BLaER1 treated with 17β-estradiol and CSF1 and Interleukin-3, amounts not matched to agents 10 nM and 100 nM (cell line): ENCODE results near the gene CEP170B.
"Not testable (repeated sequence)": the region's sequence is repeated elsewhere in the genome, so short reads cannot be mapped to it uniquely, and the experiment has no call there.

Experiments
- H3K27ac ChIP-seq, 11 experiments: shearing (Covaris generic); formaldehyde crosslinking; 2 replicates each; pipeline ENCODE4 v1.8.1; 2022
- H3K27me3 ChIP-seq, 11 experiments: shearing (Covaris generic); formaldehyde crosslinking; 2 replicates each; pipeline ENCODE4 v1.8.1; 2022
- H3K36me3 ChIP-seq, 11 experiments: shearing (Covaris generic); formaldehyde crosslinking; 2 replicates each; pipeline ENCODE4 v1.8.1; 2022
- H3K4me1 ChIP-seq, 10 experiments: shearing (Covaris generic); formaldehyde crosslinking; 2 replicates each; pipeline ENCODE4 v1.8.1; 2022
- H3K4me2 ChIP-seq, 11 experiments: shearing (Covaris generic); formaldehyde crosslinking; 2 replicates each; pipeline ENCODE4 v1.8.1; 2022
- H3K4me3 ChIP-seq, 10 experiments: shearing (Covaris generic); formaldehyde crosslinking; 2 replicates each; pipeline ENCODE4 v1.8.1; 2022
- H3K9ac ChIP-seq, 11 experiments: shearing (Covaris generic); formaldehyde crosslinking; 2 replicates each; pipeline ENCODE4 v1.8.1; 2022
- H3K9me3 ChIP-seq, 11 experiments: shearing (Covaris generic); formaldehyde crosslinking; replicated peaks in 1 of 11; 2 replicates each; pipeline ENCODE4 v1.8.1; 2022
- H4K20me1 ChIP-seq, 11 experiments: shearing (Covaris generic); formaldehyde crosslinking; 2 replicates each; pipeline ENCODE4 v1.8.1; 2022
- Cebpa-rat ChIP-seq, 11 experiments: shearing (Covaris generic); IDR thresholded peaks; 2 replicates each; pipeline ENCODE4 v1.8.1; 2022

Gene CEP170B

GRCh38 chr14:104939666-104940410 is 74.8 kb downstream of the CEP170B start:
- H3K9ac ChIP-seq: no peak overlapping the region
- no peak for TF ChIP-seq Cebpa-rat (IDR thresholded peaks at IDR 0.05)
- H3K27me3 ChIP-seq: peaks cover 0 to 15% (median 0%) of the 10 kb centered on the region in 11 experiments; a peak in 8 of 22 replicates
- H3K9me3 ChIP-seq: no peaks in the 10 kb centered on the region
- peaks cover 0 to 3% (median 0%) of the 10 kb centered on the region in 11 experiments; a peak in 1 of 22 replicates for H4K20me1 ChIP-seq
- peaks cover 0 to 29% (median 14%) of the 10 kb centered on the region in 10 experiments; a peak in 17 of 20 replicates for H3K4me1 ChIP-seq
- no peak overlapping the region for H3K4me3 ChIP-seq
- no peaks in the 10 kb centered on the region; a peak in 1 of 22 replicates for H3K36me3 ChIP-seq
- H3K4me2 ChIP-seq: 0 out of 22 replicates have a peak overlapping the region, but pooled peaks of 1 of the 11 experiments have one; percentile 10
- no peak overlapping the region for H3K27ac ChIP-seq

DNA sequence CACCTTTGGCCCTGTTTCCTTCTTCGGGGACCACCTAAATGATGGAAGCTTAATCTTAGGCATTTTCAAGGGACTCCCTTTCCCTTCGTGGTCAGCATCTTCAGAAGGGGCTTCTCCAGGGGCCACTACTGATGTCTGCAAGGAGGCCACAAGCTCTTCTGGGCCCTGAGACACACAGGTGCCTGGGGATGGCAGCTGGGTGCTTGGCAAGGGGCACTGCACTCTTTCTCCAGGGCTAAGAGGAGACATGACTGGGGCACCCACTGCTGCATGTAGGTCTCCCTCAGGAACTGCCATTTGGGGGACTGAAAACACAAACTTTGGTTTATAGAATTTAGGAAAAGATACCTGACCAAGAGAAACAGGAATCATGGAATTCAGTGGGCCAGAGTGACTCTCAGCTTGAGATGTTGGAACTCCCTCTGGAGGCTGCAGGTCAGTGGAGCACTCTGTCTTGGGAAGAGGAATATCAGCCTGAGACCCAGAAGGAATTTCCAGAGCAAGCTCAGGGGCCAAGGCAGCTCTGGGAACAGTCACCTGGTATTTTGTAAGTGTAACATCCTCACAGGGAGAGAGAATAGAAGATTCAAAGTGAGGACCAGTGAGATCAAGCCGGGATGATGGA is 75.6 kb downstream of the CEP170B start:
- Histone ChIP-seq H3K9me3 (no peaks in the 10 kb centered on the region), H3K4me2 (no peak overlapping the region), H3K27me3 (peaks cover 0 to 12% (median 0%) of the 10 kb centered on the region in 11 experiments; a peak in 3 of 22 replicates), H4K20me1 (no peaks in the 10 kb centered on the region), H3K9ac (no peak overlapping the region), H3K36me3 (no peaks in the 10 kb centered on the region; a peak in 1 of 22 replicates), H3K4me1 (peaks cover 0 to 22% (median 12%) of the 10 kb centered on the region in 10 experiments; a peak in 17 of 20 replicates), H3K27ac (no peak overlapping the region), H3K4me3 (no peak overlapping the region)
- TF ChIP-seq Cebpa-rat (IDR thresholded peaks at IDR 0.05): no peak

- Histone ChIP-seq H3K9ac (no peak overlapping the region), H3K4me2 (no peak overlapping the region), H3K27ac (no peak overlapping the region), H4K20me1 (no peaks in the 10 kb centered on the region), H3K36me3 (no peaks in the 10 kb centered on the region; a peak in 1 of 22 replicates), H3K9me3 (no peaks in the 10 kb centered on the region), H3K27me3 (peaks cover 0 to 12% (median 0%) of the 10 kb centered on the region in 11 experiments; a peak in 3 of 22 replicates), H3K4me3 (no peak overlapping the region), H3K4me1 (peaks cover 0 to 11% (median 5%) of the 10 kb centered on the region in 10 experiments; a peak in 14 of 20 replicates)
- TF ChIP-seq Cebpa-rat (IDR thresholded peaks at IDR 0.05): no peak
These were observed 76.7 kb downstream of the CEP170B start for GRCh38 chr14:104941508-104942365.

DNA sequence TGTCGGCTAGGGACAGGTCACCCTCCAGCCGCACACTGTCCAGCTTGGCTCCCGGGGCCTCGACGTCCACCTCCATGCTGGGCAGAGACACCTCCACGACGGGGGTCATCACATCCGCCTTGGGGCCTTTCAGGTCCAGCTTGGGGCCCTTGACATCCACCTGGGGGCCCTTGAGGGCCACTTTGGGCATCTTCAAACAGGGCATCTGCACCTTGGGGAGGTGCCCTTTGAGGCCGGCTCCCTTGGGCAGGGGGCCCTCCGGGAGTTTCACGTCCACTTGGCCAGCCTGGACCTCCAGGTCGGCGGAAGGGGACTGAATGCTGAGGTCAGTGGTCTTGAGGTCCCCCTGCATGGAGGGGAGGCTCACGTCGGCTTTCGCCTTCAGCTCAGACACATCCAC is 77.5 kb downstream of the CEP170B start:
- Histone ChIP-seq H3K27me3 (peaks cover 0 to 6% (median 0%) of the 10 kb centered on the region in 11 experiments; a peak in 3 of 22 replicates), H4K20me1 (no peaks in the 10 kb centered on the region), H3K27ac (no peak overlapping the region), H3K4me3 (no peak overlapping the region), H3K4me1 (peaks cover 0 to 7% (median 0%) of the 10 kb centered on the region in 10 experiments; a peak in 3 of 20 replicates), H3K9ac (no peak overlapping the region), H3K9me3 (no peaks in the 10 kb centered on the region), H3K4me2 (no peak overlapping the region), H3K36me3 (no peaks in the 10 kb centered on the region; a peak in 1 of 22 replicates)
- no peak for TF ChIP-seq Cebpa-rat (IDR thresholded peaks at IDR 0.05)

- not testable (repeated sequence) for H3K27ac ChIP-seq, H3K4me2 ChIP-seq, H3K27me3 ChIP-seq, H4K20me1 ChIP-seq, H3K4me1 ChIP-seq, H3K4me3 ChIP-seq, H3K9ac ChIP-seq, H3K36me3 ChIP-seq, H3K9me3 ChIP-seq
These were observed 78.3 kb downstream of the CEP170B start for GRCh38 chr14:104943216-104944015.

DNA sequence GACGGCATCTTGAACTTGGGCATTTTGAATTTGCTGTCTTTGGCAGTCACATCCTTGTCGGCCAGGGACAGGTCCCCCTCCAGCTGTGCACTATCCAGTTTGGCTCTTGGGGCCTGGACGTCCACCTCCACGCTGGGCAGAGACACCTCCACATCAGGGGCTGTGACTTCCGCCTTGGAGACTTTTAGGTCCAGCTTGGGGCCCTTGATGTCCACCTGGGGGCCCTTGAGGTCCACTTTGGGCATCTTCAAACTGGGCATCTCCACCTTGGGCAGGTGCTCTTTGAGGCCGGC is 78.9 kb downstream of the CEP170B start:
- not testable (repeated sequence) for H3K27me3 ChIP-seq, H3K4me3 ChIP-seq, H3K4me2 ChIP-seq, H3K9ac ChIP-seq, H3K36me3 ChIP-seq, H3K9me3 ChIP-seq, H3K4me1 ChIP-seq, H3K27ac ChIP-seq, H4K20me1 ChIP-seq

- H3K27ac ChIP-seq, H3K4me1 ChIP-seq, H4K20me1 ChIP-seq, H3K36me3 ChIP-seq, H3K4me2 ChIP-seq, H3K9me3 ChIP-seq, H3K27me3 ChIP-seq, H3K9ac ChIP-seq, H3K4me3 ChIP-seq: not testable (repeated sequence)
These were observed 79.6 kb downstream of the CEP170B start for GRCh38 chr14:104944436-104945205.

GRCh38 chr14:104945266-104945665 is 80.2 kb downstream of the CEP170B start:
- not testable (repeated sequence) for H4K20me1 ChIP-seq, H3K27ac ChIP-seq, H3K27me3 ChIP-seq, H3K9me3 ChIP-seq, H3K4me3 ChIP-seq, H3K9ac ChIP-seq, H3K4me2 ChIP-seq, H3K4me1 ChIP-seq, H3K36me3 ChIP-seq
